K562 (cell line): ENCODE results near the gene IKBKE.

Experiments
- ARID1B ChIP-seq: fragments of 450-650 bp; IDR thresholded peaks from 2 replicates; pipeline ENCODE4 v1.6.1; 2016; ENCODE audit warnings: antibody characterized with exemption, mild to moderate bottlenecking, inconsistent platforms
- CHD1 ChIP-seq: fragments of 200-600 bp; sonication (generic); IDR thresholded peaks from one replicate; pipeline ENCODE4 v1.6.1; 2012; ENCODE audit warnings: mild to moderate bottlenecking, moderate library complexity, low read length, inconsistent platforms
- EZH2 ChIP-seq: IDR thresholded peaks from 2 replicates; pipeline ENCODE4 v1.6.1; 2012; ENCODE audit warnings: low read depth, mild to moderate bottlenecking, inconsistent platforms, low read length, borderline replicate concordance
- JUND ChIP-seq, 2 experiments: IDR thresholded peaks; 2 replicates in 1 of 2; 3 replicates in 1 of 2; pipeline ENCODE4 v1.6.1; 2011; ENCODE audit warnings: borderline replicate concordance in 2 of 2, low read depth in 2 of 2, low read length in 2 of 2, improper control_type of control experiment in 1 of 2, missing biosample characterization in 1 of 2, missing genetic modification characterization in 1 of 2, missing genetic modification reagents in 1 of 2
- MYC ChIP-seq, 2 experiments: fragments of 250-450 bp in 1 of 2; sonication (Bioruptor Pico) in 1 of 2; IDR thresholded peaks; 2 replicates each; pipeline versions ENCODE4 v1.5.1 to v1.6.1; 2012 to 2021; ENCODE audit warnings: low read depth in 2 of 2, borderline replicate concordance in 1 of 2, improper control_type of control experiment in 1 of 2, low read length in 1 of 2, mild to moderate bottlenecking in 1 of 2, moderate library complexity in 1 of 2
- NR2C1 ChIP-seq, 2 experiments: fragments of 450-650 bp; IDR thresholded peaks; 2 replicates each; pipeline ENCODE4 v1.6.1; 2017; ENCODE audit warnings: mild to moderate bottlenecking in 2 of 2, antibody characterized with exemption in 1 of 2, inconsistent platforms in 1 of 2, missing compliant biosample characterization in 1 of 2, missing genetic modification characterization in 1 of 2
- TF ChIP-seq, protein P1 (sequence below), 3 experiments: IDR thresholded peaks in 2 of 3; conservative IDR thresholded peaks in 1 of 3; 2 replicates each; pipeline ENCODE4 v1.5.1; 2011 to 2012; ENCODE audit warnings: low read length in 3 of 3, mild to moderate bottlenecking in 3 of 3, control low read depth in 2 of 3, improper control_type of control experiment in 1 of 3, inconsistent platforms in 1 of 3, low read depth in 1 of 3, mixed read lengths in 1 of 3, moderate library complexity in 1 of 3; ENCODE audit not compliant: insufficient read depth in 2 of 3

DNA sequence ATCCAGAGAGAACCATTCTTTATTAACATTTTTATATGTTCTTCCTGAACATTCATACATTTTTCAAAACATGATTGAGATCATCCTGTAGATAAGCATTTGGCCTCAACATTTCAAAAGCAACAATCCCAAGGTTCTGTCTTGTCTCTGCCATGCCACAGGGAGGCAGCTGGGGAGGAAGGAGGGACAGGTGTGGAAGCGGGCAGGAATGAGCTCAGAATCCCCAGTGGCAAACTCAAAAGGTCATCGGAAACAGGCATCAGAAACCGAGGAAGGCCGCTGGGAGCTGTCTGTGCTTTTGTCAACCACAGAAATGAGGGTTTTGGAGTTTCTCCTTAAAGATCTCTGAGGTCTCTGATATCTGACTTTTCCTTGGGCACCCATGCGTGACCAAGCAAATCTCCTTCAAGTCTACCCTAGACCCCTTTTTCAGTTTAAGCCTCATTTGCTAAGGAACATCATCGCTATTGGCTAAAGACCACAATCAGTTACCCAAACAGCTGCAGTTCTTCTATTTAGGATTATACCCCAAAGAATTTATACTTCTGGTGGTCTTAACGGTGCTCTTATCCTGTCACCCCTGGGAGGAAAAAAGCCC lies 71.1 kb downstream of the IKBKE start:
- no peak for TF ChIP-seq NR2C1 (IDR thresholded peaks at IDR 0.05)
- no peak for TF ChIP-seq NR2C1 (tag; IDR thresholded peaks at IDR 0.05)
- TF ChIP-seq, protein P1, sequence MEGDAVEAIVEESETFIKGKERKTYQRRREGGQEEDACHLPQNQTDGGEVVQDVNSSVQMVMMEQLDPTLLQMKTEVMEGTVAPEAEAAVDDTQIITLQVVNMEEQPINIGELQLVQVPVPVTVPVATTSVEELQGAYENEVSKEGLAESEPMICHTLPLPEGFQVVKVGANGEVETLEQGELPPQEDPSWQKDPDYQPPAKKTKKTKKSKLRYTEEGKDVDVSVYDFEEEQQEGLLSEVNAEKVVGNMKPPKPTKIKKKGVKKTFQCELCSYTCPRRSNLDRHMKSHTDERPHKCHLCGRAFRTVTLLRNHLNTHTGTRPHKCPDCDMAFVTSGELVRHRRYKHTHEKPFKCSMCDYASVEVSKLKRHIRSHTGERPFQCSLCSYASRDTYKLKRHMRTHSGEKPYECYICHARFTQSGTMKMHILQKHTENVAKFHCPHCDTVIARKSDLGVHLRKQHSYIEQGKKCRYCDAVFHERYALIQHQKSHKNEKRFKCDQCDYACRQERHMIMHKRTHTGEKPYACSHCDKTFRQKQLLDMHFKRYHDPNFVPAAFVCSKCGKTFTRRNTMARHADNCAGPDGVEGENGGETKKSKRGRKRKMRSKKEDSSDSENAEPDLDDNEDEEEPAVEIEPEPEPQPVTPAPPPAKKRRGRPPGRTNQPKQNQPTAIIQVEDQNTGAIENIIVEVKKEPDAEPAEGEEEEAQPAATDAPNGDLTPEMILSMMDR (IDR thresholded peaks at IDR 0.05 in 2 of 3, conservative IDR thresholded peaks at IDR 0.05 in 1 of 3; ENCODE audit: insufficient read depth in 2 of 3, low read depth in 1 of 3, low read length in 3 of 3) = no peak
- no peak for TF ChIP-seq EZH2
- TF ChIP-seq CHD1 = no peak
- TF ChIP-seq JUND (IDR thresholded peaks at IDR 0.05; ENCODE audit: borderline replicate concordance, low read depth, low read length) = no peak
- TF ChIP-seq JUND (tag; IDR thresholded peaks at IDR 0.05; ENCODE audit: borderline replicate concordance, low read depth, low read length) = no peak
- TF ChIP-seq MYC (IDR thresholded peaks at IDR 0.05; ENCODE audit: low read depth, low read length) = no peak
- TF ChIP-seq MYC (CRISPR knock-in tag; IDR thresholded peaks at IDR 0.05; ENCODE audit: borderline replicate concordance, low read depth) = no peak
- no peak for TF ChIP-seq ARID1B
